K562 (cell line): ENCODE measurements around the gene GP1BA. TPM values are rescaled to one million over a fixed set of nuclear protein-coding genes. Genes with fewer than 3 reads are reported as not detected.

Experiments
- ADNP ChIP-seq: fragments of 200-800 bp; sonication (Bioruptor generic); IDR thresholded peaks from 2 replicates; pipeline ENCODE4 v1.6.1; 2016; ENCODE audit warnings: missing genetic modification characterization, missing compliant biosample characterization
- ATF7 ChIP-seq: fragments of 450-650 bp; IDR thresholded peaks from 2 replicates; pipeline ENCODE4 v1.7.1; 2014; ENCODE audit warnings: mild to moderate bottlenecking, moderate library complexity
- BACH1 ChIP-seq: fragments of 200-800 bp; sonication (Bioruptor generic); IDR thresholded peaks from 2 replicates; pipeline ENCODE4 v1.6.1; 2016; ENCODE audit warnings: missing genetic modification characterization, missing compliant biosample characterization
- CBFA2T3 ChIP-seq: fragments of 450-650 bp; IDR thresholded peaks from 2 replicates; pipeline ENCODE4 v1.6.1; 2017
- FOXK1 ChIP-seq: sonication (generic); formaldehyde crosslinking; IDR thresholded peaks from 2 replicates; pipeline ENCODE4 v1.8.0; 2022; ENCODE audit warnings: missing genetic modification reagents, mild to moderate bottlenecking, borderline replicate concordance
- JUND ChIP-seq, 2 experiments: IDR thresholded peaks; 2 replicates in 1 of 2; 3 replicates in 1 of 2; pipeline ENCODE4 v1.6.1; 2011; ENCODE audit warnings: borderline replicate concordance in 2 of 2, low read depth in 2 of 2, low read length in 2 of 2, improper control_type of control experiment in 1 of 2, missing biosample characterization in 1 of 2, missing genetic modification characterization in 1 of 2, missing genetic modification reagents in 1 of 2
- PURB ChIP-seq: sonication (generic); formaldehyde crosslinking; IDR thresholded peaks from 2 replicates; pipeline ENCODE4 v1.9.0; 2021; ENCODE audit warnings: low read depth, mild to moderate bottlenecking, missing genetic modification reagents
- RBFOX2 ChIP-seq: fragments of 200-400 bp; formaldehyde crosslinking; IDR thresholded peaks from 2 replicates; pipeline ENCODE4 v1.6.1; 2017; ENCODE audit warnings: low read depth, mild to moderate bottlenecking, low read length, moderate library complexity
- RUNX1 ChIP-seq: sonication (generic); IDR thresholded peaks from 2 replicates; pipeline ENCODE4 v1.6.1; 2016; ENCODE audit warnings: antibody characterized with exemption, low read depth
- STAT5B ChIP-seq: fragments of 250-450 bp; sonication (Bioruptor Pico); IDR thresholded peaks from 2 replicates; pipeline ENCODE4 v1.8.0; 2021; ENCODE audit warnings: mild to moderate bottlenecking, inconsistent platforms
- TAF1 ChIP-seq: IDR thresholded peaks from 2 replicates; pipeline ENCODE4 v1.6.1; 2011; ENCODE audit warnings: mild to moderate bottlenecking, low read length, moderate library complexity; ENCODE audit not compliant: insufficient read depth, control insufficient read depth, severe bottlenecking; ENCODE audit errors: extremely low read depth
- ZBTB26 ChIP-seq: fragments of 450-650 bp; formaldehyde crosslinking; IDR thresholded peaks from 2 replicates; pipeline ENCODE4 v1.4.0; 2022; ENCODE audit warnings: missing genetic modification characterization
- ZKSCAN8 ChIP-seq: fragments of 200-800 bp; sonication (Bioruptor generic); IDR thresholded peaks from 2 replicates; pipeline ENCODE4 v1.6.1; 2016; ENCODE audit warnings: missing genetic modification characterization, missing compliant biosample characterization
- ZNF511 ChIP-seq: sonication (generic); formaldehyde crosslinking; IDR thresholded peaks from 2 replicates; pipeline ENCODE4 v1.8.0; 2022; ENCODE audit warnings: mild to moderate bottlenecking, missing genetic modification reagents
- ZNF518B ChIP-seq: fragments of 250-450 bp; sonication (Bioruptor Pico); IDR thresholded peaks from 2 replicates; pipeline ENCODE4 v1.5.0; 2021; ENCODE audit warnings: mild to moderate bottlenecking, moderate library complexity
- polyA plus RNA-seq, 8 experiments: library from polyadenylated mRNA; depleted of rRNA in 4 of 8; stranded (reverse) in 5 of 8; unstranded in 3 of 8; fragments of >200 nt; fragmentation: Nextera tagmentation in 2 of 8; fragmentation: Illumina TruSeq in 1 of 8; extraction: Ambion mirVana in 2 of 8; extraction: Trizol in 1 of 8; gene quantifications; 2 replicates each; pipeline versions ENCODE4 v1.2.1 to v1.2.3, GENCODE V29; 2011 to 2014; ENCODE audit warnings: inconsistent platforms in 1 of 8, missing spikeins in 1 of 8
- total RNA-seq, 7 experiments: library from RNA; depleted of rRNA in 6 of 7; stranded (reverse); fragments of >200 nt in 6 of 7; fragmentation: Illumina TruSeq in 2 of 7; extraction: Trizol in 2 of 7; gene quantifications; 2 replicates each; pipeline versions ENCODE4 v1.2.1 to v1.2.3, GENCODE V29; 2011 to 2021; ENCODE audit warnings: low replicate concordance in 1 of 7
- TF ChIP-seq, protein P1 (sequence below): sonication (generic); formaldehyde crosslinking; IDR thresholded peaks from 2 replicates; pipeline ENCODE4 v1.9.0; 2022; ENCODE audit warnings: mild to moderate bottlenecking, missing genetic modification reagents
- TF ChIP-seq, protein P2 (sequence below): sonication (generic); formaldehyde crosslinking; IDR thresholded peaks from 2 replicates; pipeline ENCODE4 v1.8.0; 2022; ENCODE audit warnings: mild to moderate bottlenecking, low read depth, missing genetic modification reagents

The GP1BA gene
- total and polyA plus RNA-seq, 9 of the 15 experiments (the other 6 are each of a cell fraction or from before 2014, with no cell fraction given): 0.01 TPM; not detected in 8

- peak; percentile 84 for TF ChIP-seq TAF1
- TF ChIP-seq STAT5B: no peak
- TF ChIP-seq RBFOX2: peak; percentile 88
- TF ChIP-seq FOXK1 (CRISPR knock-in tag): no peak
- TF ChIP-seq PURB (CRISPR knock-in tag): no peak
- no peak for TF ChIP-seq BACH1 (tag)
- TF ChIP-seq ZKSCAN8 (CRISPR knock-in tag): no peak
- TF ChIP-seq, protein P1, sequence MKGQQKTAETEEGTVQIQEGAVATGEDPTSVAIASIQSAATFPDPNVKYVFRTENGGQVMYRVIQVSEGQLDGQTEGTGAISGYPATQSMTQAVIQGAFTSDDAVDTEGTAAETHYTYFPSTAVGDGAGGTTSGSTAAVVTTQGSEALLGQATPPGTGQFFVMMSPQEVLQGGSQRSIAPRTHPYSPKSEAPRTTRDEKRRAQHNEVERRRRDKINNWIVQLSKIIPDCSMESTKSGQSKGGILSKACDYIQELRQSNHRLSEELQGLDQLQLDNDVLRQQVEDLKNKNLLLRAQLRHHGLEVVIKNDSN (CRISPR knock-in tag): no peak
- peak; percentile 67; the same call in 1 of the 2 replicates for TF ChIP-seq ATF7
- TF ChIP-seq ZNF511: 0 out of 2 replicates have a peak, but pooled peaks have one; percentile 56
- TF ChIP-seq JUND (IDR thresholded peaks at IDR 0.05; ENCODE audit: borderline replicate concordance, low read depth, low read length): no peak
- no peak for TF ChIP-seq JUND (tag; IDR thresholded peaks at IDR 0.05; ENCODE audit: borderline replicate concordance, low read depth, low read length)
- 0 out of 2 replicates have a peak, but pooled peaks have one; percentile 16 for TF ChIP-seq ZBTB26 (CRISPR knock-in tag)
- no peak for TF ChIP-seq ADNP (tag)
- TF ChIP-seq, protein P2, sequence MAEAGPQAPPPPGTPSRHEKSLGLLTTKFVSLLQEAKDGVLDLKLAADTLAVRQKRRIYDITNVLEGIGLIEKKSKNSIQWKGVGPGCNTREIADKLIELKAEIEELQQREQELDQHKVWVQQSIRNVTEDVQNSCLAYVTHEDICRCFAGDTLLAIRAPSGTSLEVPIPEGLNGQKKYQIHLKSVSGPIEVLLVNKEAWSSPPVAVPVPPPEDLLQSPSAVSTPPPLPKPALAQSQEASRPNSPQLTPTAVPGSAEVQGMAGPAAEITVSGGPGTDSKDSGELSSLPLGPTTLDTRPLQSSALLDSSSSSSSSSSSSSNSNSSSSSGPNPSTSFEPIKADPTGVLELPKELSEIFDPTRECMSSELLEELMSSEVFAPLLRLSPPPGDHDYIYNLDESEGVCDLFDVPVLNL: no peak
- no peak for TF ChIP-seq CBFA2T3
- no peak for TF ChIP-seq RUNX1
- TF ChIP-seq ZNF518B (CRISPR knock-in tag): no peak
Measured at GRCh38 chr17:4948166-4948930, 16.3 kb downstream of the GP1BA start, which contains the start of gene PFN1 (continued).
